AG04449 (cell line): ENCODE measurements around the gene TSPAN14.

Experiments
- CTCF ChIA-PET: fragments of 350-600 bp; formaldehyde crosslinking; extraction: SDS; loops from one replicate; lab custom pipeline; 2021; ENCODE audit warnings: antibody characterized with exemption; lab: Yijun Ruan, JAX
- POLR2A ChIA-PET: fragments of 400-600, 350-600 bp; formaldehyde crosslinking; extraction: SDS; loops from one replicate; lab custom pipeline; 2020; ENCODE audit warnings: antibody characterized with exemption, inconsistent platforms; lab: Yijun Ruan, JAX
- DNase-seq: peaks from one replicate; pipeline ENCODE4 v3.0.0-alpha.2; 2010; ENCODE audit warnings: low read depth, low spot score
- H3K4me3 ChIP-seq: 2 replicates; pipeline ENCODE4 v1.5.1; 2011; ENCODE audit warnings: low read depth, mild to moderate bottlenecking, control low read depth, low read length
- CTCF ChIP-seq: IDR thresholded peaks from one replicate; pipeline ENCODE4 v1.5.1; 2011; ENCODE audit warnings: mild to moderate bottlenecking, moderate library complexity, low read length, control low read depth, inconsistent platforms; ENCODE audit not compliant: insufficient read depth; ENCODE audit errors: missing control alignments

TSPAN14 gene

GRCh38 chr10:80466724-80467326 is 12.7 kb downstream of the TSPAN14 start:
- POLR2A ChIA-PET = no interaction called here
- CTCF ChIA-PET = interaction anchor here (1.2 to 33.8 kb wide), 2 partner anchors 21 to 39 kb away, joined by 4 to 717 read pairs; no protein-coding TSS in a partner anchor
- DNase-seq = no peak

GRCh38 chr10:80468002-80468401 is 13.9 kb downstream of the TSPAN14 start:
- H3K4me3 ChIP-seq = no peak overlapping the region
- TF ChIP-seq CTCF = no peak
- POLR2A ChIA-PET = no interaction called here
- CTCF ChIA-PET = interaction anchor here (0.6 to 33.8 kb wide), 5 partner anchors 9 to 38 kb away, joined by 4 to 717 read pairs (median 4); no protein-coding TSS in a partner anchor
- no peak for DNase-seq

More at GRCh38 chr10:80466724-80467326, 12.7 kb downstream of the TSPAN14 start:
- TF ChIP-seq CTCF = no peak
- no peak overlapping the region for H3K4me3 ChIP-seq

- ChIA-PET POLR2A (no interaction called here), CTCF (interaction anchor here (0.9 to 33.8 kb wide), 3 partner anchors 9 to 37 kb away, joined by 3 to 717 read pairs (median 4); no protein-coding TSS in a partner anchor)
- no peak overlapping the region for H3K4me3 ChIP-seq
- TF ChIP-seq CTCF = no peak
- no peak for DNase-seq
These were observed 14.8 kb downstream of the TSPAN14 start for GRCh38 chr10:80468806-80469421.

- no peak for DNase-seq
- H3K4me3 ChIP-seq = no peak overlapping the region
- POLR2A ChIA-PET = no interaction called here
- no peak for TF ChIP-seq CTCF
- CTCF ChIA-PET = interaction anchor here (0.9 to 33.8 kb wide), 2 partner anchors 10 to 36 kb away, joined by 3 to 717 read pairs; no protein-coding TSS in a partner anchor
These were observed 16.2 kb downstream of the TSPAN14 start for GRCh38 chr10:80470266-80470665.

GRCh38 chr10:80471001-80471400 is 16.9 kb downstream of the TSPAN14 start:
- DNase-seq = no peak
- no peak for TF ChIP-seq CTCF
- H3K4me3 ChIP-seq = no peak overlapping the region
- CTCF ChIA-PET = interaction anchor here (2.3 to 33.8 kb wide), 2 partner anchors 8 to 35 kb away, joined by 9 to 717 read pairs; no protein-coding TSS in a partner anchor
- POLR2A ChIA-PET = interaction anchor here (2.0 kb wide), 1 partner anchor 28 kb away, joined by 8 read pairs; no protein-coding TSS in a partner anchor

- CTCF ChIA-PET = interaction anchor here (2.3 to 33.8 kb wide), 2 partner anchors 8 to 34 kb away, joined by 9 to 717 read pairs; no protein-coding TSS in a partner anchor
- DNase-seq = no peak
- POLR2A ChIA-PET = interaction anchor here (2.0 kb wide), 1 partner anchor 27 kb away, joined by 8 read pairs; no protein-coding TSS in a partner anchor
- no peak for TF ChIP-seq CTCF
- no peak overlapping the region for H3K4me3 ChIP-seq
These were observed 17.7 kb downstream of the TSPAN14 start for GRCh38 chr10:80471715-80472233.
